ENCODE data around the gene GATD1.

The GATD1 gene

DNA sequence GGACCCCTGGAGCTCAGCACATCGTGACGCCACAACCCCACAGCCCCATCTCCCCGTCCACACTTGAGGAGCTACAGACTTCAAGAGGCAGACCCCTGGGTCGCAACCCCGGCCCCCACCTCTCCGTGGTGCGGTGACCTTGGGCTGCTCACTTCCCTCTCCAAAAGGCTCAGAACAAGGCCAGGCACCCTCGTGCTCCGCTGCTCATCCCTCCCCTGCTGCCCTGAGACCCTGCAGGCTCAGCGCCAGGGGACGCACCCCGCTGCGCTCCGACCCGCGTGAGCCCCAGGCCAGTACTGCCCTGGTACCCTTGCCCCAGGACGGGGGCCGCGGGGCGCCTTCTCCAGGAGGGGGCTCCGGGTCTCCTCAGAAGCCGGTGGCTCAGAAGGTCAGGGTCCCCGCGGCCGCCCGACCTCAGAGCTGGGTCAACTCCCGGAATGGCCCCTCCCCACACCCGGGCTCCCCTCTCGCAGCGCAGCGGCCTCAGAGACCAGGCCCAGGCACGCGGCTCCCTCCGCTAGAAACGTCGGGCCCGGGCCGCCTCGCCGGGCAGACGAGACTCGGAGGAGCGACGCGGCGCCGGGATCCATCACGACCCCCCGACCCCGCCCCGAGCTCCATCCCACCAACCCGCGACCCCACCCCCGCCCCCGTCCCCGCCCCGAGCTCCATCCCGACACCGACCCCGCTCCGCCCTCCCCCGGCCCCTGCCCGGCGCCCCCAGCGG lies 563 bp downstream of the GATD1 start (continued):
- TF ChIP-seq, protein P1, sequence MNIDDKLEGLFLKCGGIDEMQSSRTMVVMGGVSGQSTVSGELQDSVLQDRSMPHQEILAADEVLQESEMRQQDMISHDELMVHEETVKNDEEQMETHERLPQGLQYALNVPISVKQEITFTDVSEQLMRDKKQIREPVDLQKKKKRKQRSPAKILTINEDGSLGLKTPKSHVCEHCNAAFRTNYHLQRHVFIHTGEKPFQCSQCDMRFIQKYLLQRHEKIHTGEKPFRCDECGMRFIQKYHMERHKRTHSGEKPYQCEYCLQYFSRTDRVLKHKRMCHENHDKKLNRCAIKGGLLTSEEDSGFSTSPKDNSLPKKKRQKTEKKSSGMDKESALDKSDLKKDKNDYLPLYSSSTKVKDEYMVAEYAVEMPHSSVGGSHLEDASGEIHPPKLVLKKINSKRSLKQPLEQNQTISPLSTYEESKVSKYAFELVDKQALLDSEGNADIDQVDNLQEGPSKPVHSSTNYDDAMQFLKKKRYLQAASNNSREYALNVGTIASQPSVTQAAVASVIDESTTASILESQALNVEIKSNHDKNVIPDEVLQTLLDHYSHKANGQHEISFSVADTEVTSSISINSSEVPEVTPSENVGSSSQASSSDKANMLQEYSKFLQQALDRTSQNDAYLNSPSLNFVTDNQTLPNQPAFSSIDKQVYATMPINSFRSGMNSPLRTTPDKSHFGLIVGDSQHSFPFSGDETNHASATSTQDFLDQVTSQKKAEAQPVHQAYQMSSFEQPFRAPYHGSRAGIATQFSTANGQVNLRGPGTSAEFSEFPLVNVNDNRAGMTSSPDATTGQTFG (tag by site-specific recombination; IDR thresholded peaks at IDR 0.05; ENCODE audit: borderline replicate concordance), result no peak
- TF ChIP-seq ZEB2 (tag by site-specific recombination; IDR thresholded peaks at IDR 0.05), result no peak
- TF ChIP-seq, protein P2, sequence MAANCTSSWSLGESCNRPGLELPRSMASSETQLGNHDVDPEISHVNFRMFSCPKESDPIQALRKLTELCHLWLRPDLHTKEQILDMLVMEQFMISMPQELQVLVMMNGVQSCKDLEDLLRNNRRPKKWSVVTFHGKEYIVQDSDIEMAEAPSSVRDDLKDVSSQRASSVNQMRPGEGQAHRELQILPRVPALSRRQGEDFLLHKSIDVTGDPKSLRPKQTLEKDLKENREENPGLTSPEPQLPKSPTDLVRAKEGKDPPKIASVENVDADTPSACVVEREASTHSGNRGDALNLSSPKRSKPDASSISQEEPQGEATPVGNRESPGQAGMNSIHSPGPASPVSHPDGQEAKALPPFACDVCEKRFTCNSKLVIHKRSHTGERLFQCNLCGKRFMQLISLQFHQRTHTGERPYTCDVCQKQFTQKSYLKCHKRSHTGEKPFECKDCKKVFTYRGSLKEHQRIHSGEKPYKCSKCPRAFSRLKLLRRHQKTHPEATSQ (tag by site-specific recombination; IDR thresholded peaks at IDR 0.05), result no peak
- TF ChIP-seq ZNF214 (tag by site-specific recombination; IDR thresholded peaks at IDR 0.05; ENCODE audit: borderline replicate concordance), result no peak
- TF ChIP-seq SP7 (tag by site-specific recombination; IDR thresholded peaks at IDR 0.05), result no peak
- peak; percentile 18; the same call in 1 of the 2 replicates for TF ChIP-seq ZNF561 (tag by site-specific recombination; IDR thresholded peaks at IDR 0.05; ENCODE audit: borderline replicate concordance)
- TF ChIP-seq, protein P3, sequence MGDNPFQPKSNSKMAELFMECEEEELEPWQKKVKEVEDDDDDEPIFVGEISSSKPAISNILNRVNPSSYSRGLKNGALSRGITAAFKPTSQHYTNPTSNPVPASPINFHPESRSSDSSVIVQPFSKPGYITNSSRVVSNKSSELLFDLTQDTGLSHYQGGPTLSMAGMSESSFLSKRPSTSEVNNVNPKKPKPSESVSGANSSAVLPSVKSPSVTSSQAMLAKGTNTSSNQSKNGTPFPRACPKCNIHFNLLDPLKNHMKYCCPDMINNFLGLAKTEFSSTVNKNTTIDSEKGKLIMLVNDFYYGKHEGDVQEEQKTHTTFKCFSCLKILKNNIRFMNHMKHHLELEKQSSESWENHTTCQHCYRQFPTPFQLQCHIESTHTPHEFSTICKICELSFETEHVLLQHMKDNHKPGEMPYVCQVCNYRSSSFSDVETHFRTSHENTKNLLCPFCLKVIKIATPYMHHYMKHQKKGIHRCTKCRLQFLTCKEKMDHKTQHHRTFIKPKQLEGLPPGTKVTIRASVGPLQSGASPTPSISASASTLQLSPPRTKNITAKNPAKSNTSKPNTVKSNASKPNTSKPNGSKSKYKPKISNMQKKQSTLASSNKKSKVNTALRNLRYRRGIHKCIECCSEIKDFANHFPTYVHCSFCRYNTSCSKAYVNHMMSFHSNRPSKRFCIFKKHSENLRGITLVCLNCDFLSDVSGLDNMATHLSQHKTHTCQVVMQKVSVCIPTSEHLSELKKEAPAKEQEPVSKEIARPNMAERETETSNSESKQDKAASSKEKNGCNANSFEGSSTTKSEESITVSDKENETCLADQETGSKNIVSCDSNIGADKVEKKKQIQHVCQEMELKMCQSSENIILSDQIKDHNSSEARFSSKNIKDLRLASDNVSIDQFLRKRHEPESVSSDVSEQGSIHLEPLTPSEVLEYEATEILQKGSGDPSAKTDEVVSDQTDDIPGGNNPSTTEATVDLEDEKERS (tag by site-specific recombination; IDR thresholded peaks at IDR 0.05), result no peak
- no peak for TF ChIP-seq ZNF776 (tag by site-specific recombination; IDR thresholded peaks at IDR 0.05; ENCODE audit: borderline replicate concordance)
- TF ChIP-seq ZFHX2 (tag by site-specific recombination; conservative IDR thresholded peaks at IDR 0.05), result no peak
- peak; percentile 57; the same call in 1 of the 2 replicates for TF ChIP-seq ZBTB20 (tag by site-specific recombination; IDR thresholded peaks at IDR 0.05)
- TF ChIP-seq ZNF132 (tag by site-specific recombination; IDR thresholded peaks at IDR 0.05; ENCODE audit: borderline replicate concordance), result no peak
- no peak for TF ChIP-seq ZNF549 (tag by site-specific recombination; IDR thresholded peaks at IDR 0.05)
- no peak for TF ChIP-seq ZNF174 (tag by site-specific recombination; IDR thresholded peaks at IDR 0.05)
- TF ChIP-seq ZNF426 (tag by site-specific recombination; IDR thresholded peaks at IDR 0.05), result no peak
- TF ChIP-seq KLF16 (tag by site-specific recombination; IDR thresholded peaks at IDR 0.05), result no peak
- no peak for TF ChIP-seq ZNF610 (tag by site-specific recombination; IDR thresholded peaks at IDR 0.05; ENCODE audit: borderline replicate concordance)
- TF ChIP-seq MYNN (tag by site-specific recombination; IDR thresholded peaks at IDR 0.05; ENCODE audit: borderline replicate concordance), result no peak
- no peak for TF ChIP-seq ZNF629 (tag by site-specific recombination; IDR thresholded peaks at IDR 0.05)
- no peak for TF ChIP-seq KLF8 (tag by site-specific recombination; IDR thresholded peaks at IDR 0.05)
- TF ChIP-seq, protein P4, sequence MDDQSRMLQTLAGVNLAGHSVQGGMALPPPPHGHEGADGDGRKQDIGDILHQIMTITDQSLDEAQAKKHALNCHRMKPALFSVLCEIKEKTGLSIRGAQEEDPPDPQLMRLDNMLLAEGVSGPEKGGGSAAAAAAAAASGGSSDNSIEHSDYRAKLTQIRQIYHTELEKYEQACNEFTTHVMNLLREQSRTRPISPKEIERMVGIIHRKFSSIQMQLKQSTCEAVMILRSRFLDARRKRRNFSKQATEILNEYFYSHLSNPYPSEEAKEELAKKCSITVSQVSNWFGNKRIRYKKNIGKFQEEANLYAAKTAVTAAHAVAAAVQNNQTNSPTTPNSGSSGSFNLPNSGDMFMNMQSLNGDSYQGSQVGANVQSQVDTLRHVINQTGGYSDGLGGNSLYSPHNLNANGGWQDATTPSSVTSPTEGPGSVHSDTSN (CRISPR knock-in tag; IDR thresholded peaks at IDR 0.05), result no peak
- no peak for TF ChIP-seq ZNF623 (tag by site-specific recombination; IDR thresholded peaks at IDR 0.05)
- no peak for TF ChIP-seq ZNF416 (tag by site-specific recombination; IDR thresholded peaks at IDR 0.05)
- no peak for TF ChIP-seq ZNF544 (tag by site-specific recombination; IDR thresholded peaks at IDR 0.05)
- no peak for TF ChIP-seq ZNF169 (tag by site-specific recombination; IDR thresholded peaks at IDR 0.05)
- TF ChIP-seq ZNF501 (tag by site-specific recombination; IDR thresholded peaks at IDR 0.05), result no peak
- TF ChIP-seq, protein P5, sequence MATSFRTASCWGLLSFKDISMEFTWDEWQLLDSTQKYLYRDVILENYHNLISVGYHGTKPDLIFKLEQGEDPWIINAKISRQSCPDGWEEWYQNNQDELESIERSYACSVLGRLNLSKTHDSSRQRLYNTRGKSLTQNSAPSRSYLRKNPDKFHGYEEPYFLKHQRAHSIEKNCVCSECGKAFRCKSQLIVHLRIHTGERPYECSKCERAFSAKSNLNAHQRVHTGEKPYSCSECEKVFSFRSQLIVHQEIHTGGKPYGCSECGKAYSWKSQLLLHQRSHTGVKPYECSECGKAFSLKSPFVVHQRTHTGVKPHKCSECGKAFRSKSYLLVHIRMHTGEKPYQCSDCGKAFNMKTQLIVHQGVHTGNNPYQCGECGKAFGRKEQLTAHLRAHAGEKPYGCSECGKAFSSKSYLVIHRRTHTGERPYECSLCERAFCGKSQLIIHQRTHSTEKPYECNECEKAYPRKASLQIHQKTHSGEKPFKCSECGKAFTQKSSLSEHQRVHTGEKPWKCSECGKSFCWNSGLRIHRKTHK (tag by site-specific recombination; IDR thresholded peaks at IDR 0.05), result no peak
- TF ChIP-seq ZNF701 (tag by site-specific recombination; IDR thresholded peaks at IDR 0.05), result no peak
- TF ChIP-seq ZBTB7A (tag by site-specific recombination; IDR thresholded peaks at IDR 0.05; ENCODE audit: low read depth), result no peak
- TF ChIP-seq ZBTB8A (tag by site-specific recombination; IDR thresholded peaks at IDR 0.05), result no peak
- TF ChIP-seq ZNF792 (tag by site-specific recombination; IDR thresholded peaks at IDR 0.05), result no peak
- no peak for TF ChIP-seq ZFP69B (tag by site-specific recombination; IDR thresholded peaks at IDR 0.05)
- TF ChIP-seq ZNF211 (tag by site-specific recombination; IDR thresholded peaks at IDR 0.05; ENCODE audit: low read depth), result no peak

Measured in HEK293 (cell line).